ENCODE results near the gene HAND2.

DNA sequence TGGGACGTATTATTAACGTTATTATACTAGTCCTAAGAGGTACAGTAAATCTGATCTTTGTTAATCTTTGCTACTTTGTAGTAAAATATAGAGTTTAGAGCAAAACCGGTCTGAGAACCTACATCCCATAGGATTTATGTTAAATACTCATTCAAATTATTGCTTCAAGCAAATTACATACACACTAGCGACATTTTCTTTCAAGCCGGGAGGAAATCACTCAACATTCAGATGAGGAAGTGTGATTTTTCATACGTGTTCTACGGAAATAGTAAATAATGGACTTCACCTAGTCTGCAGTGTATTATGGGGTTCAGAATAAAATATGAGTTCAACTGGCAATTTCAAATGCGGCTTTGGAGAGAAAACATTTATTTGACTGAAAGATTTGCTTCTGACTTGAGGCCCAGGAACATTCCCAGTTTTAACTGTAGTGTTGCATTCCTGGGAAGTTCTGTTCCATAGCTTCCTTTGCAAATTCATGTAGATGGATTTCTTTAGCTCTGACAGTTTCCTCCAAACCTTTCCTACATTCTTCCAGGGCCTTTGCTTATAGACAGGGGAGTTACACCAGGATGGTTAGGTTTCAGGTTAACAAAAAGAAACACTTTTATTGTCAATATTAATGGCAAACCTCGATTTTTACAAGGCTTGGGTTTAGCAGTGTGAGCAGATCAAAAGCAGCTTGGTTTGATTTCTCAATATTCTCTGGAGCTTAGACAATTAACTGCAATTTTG is 5.3 kb upstream of the HAND2 start:
- TF ChIP-seq, protein P1, sequence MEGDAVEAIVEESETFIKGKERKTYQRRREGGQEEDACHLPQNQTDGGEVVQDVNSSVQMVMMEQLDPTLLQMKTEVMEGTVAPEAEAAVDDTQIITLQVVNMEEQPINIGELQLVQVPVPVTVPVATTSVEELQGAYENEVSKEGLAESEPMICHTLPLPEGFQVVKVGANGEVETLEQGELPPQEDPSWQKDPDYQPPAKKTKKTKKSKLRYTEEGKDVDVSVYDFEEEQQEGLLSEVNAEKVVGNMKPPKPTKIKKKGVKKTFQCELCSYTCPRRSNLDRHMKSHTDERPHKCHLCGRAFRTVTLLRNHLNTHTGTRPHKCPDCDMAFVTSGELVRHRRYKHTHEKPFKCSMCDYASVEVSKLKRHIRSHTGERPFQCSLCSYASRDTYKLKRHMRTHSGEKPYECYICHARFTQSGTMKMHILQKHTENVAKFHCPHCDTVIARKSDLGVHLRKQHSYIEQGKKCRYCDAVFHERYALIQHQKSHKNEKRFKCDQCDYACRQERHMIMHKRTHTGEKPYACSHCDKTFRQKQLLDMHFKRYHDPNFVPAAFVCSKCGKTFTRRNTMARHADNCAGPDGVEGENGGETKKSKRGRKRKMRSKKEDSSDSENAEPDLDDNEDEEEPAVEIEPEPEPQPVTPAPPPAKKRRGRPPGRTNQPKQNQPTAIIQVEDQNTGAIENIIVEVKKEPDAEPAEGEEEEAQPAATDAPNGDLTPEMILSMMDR (IDR thresholded peaks at IDR 0.05) = no peak
- no peak for TF ChIP-seq POLR2A (IDR thresholded peaks at IDR 0.05)
